Psoas muscle (tissue), 8 donors: ENCODE data around the gene MRPL54. TPM values are rescaled to one million over a fixed set of nuclear protein-coding genes. Genes with fewer than 3 reads are reported as not detected.

Experiments used
- ATAC-seq, 4 donors: fragments of 200-7000 bp; cut with Tn5 transposase; one replicate each; pipeline ENCODE4 v1.9.1; 2020; ENCODE audit warnings: moderate library complexity in 3 of 4, mild to moderate bottlenecking in 2 of 4
- DNase-seq, 2 donors: peaks; one replicate each; pipeline ENCODE4 v3.0.0-alpha.2; 2020
- H3K27ac ChIP-seq: fragments of 200-600 bp; one replicate; pipeline ENCODE4 v1.8.0; 2022
- H3K27me3 ChIP-seq, 3 donors: fragments of 200-600 bp in 1 of 3; one replicate each; pipeline versions ENCODE4 v1.6.1 to v1.8.0; 2013 to 2022; ENCODE audit warnings: low read length in 2 of 3, mild to moderate bottlenecking in 2 of 3, moderate library complexity in 1 of 3; ENCODE audit not compliant: insufficient read depth in 3 of 3
- H3K36me3 ChIP-seq, 2 donors: fragments of 200-600 bp in 1 of 2; one replicate each; pipeline versions ENCODE4 v1.6.1 to v1.8.0; 2013 to 2022; ENCODE audit warnings: low read depth in 1 of 2, mild to moderate bottlenecking in 1 of 2, moderate library complexity in 1 of 2; ENCODE audit not compliant: insufficient read depth in 1 of 2
- H3K4me1 ChIP-seq: fragments of 200-600 bp; one replicate; pipeline ENCODE4 v1.8.0; 2022
- H3K4me3 ChIP-seq: fragments of 200-600 bp; one replicate; pipeline ENCODE4 v1.8.0; 2022; ENCODE audit warnings: mild to moderate bottlenecking
- H3K9me3 ChIP-seq: fragments of 200-600 bp; one replicate; pipeline ENCODE4 v1.8.0; 2022
- CTCF ChIP-seq: fragments of 200-600 bp; IDR thresholded peaks from one replicate; pipeline ENCODE4 v1.8.0; 2022; ENCODE audit warnings: antibody characterized with exemption
- WGBS, 3 donors: extraction: QIAGEN DNeasy Blood & Tissue Kit; methylation state at CpG; one replicate each; pipeline versions ENCODE4 v1.1.6 to v1.1.7; 2013; 5-methylcytosine and 5-hydroxymethylcytosine counted together
- intact Hi-C, 2 donors: fragments of 100-400 bp; cut with DNase I; formaldehyde crosslinking; loops; one replicate each; pipeline versions ENCODE4 v1.11.0 to v1.14.2; 2022
- polyA plus RNA-seq, 3 donors: library from polyadenylated mRNA; stranded (reverse); fragments of 200-250 nt; gene quantifications; one replicate each; pipeline ENCODE4 v1.2.3, GENCODE V29; 2013
- total RNA-seq, 4 donors: library from RNA; stranded (reverse); fragmentation: NEBNext Ultra II Directional in 2 of 4; extraction: Animal tissue kit (Norgen Biotek cat#: 25700) in 2 of 4; gene quantifications; one replicate each; pipeline versions ENCODE4 v1.2.1 to v1.2.4, GENCODE V29; 2021 to 2023
- donor health status: healthy with polysubstance abuse.
- donor health status: DM: no; HTN: no; CAD: no; lungs with moderate emphysema.
- donor health status: Bipolar disorder and iron deficiency.
- donor health status: healthy.
- donor health status: DM: yes; HTN: yes; CAD: no.
- donor health status: DM: no; HTN: no; CAD: no.
- donor health status: DM: no; HTN: no; CAD: no.
- donor health status: DM: yes; HTN: yes; CAD: no.

MRPL54 gene
- total and polyA plus RNA-seq, 7 donors, result 35.2 to 81.3 (median 51.6) TPM

- Histone ChIP-seq H3K27me3 (peaks cover 0 to 2% (median 0%) of the 10 kb centered on the region in 3 donors), H3K27ac (no peak overlapping the region), H3K9me3 (no peaks in the 10 kb centered on the region), H3K4me1 (peaks cover 4% of the 10 kb centered on the region), H3K36me3 (peaks cover 0 to 51% of the 10 kb centered on the region in 2 donors), H3K4me3 (no peak overlapping the region)
- WGBS, 3 donors, result 87 to 95% (median 95%) methylated on average over 7 of the region's 7 CpGs
- no peak for TF ChIP-seq CTCF
- ATAC-seq (no peak), DNase-seq (no peak)
- intact Hi-C loops, result no loop called here
These were observed 4.0 kb downstream of the MRPL54 start for GRCh38 chr19:3766520-3766919.

DNA sequence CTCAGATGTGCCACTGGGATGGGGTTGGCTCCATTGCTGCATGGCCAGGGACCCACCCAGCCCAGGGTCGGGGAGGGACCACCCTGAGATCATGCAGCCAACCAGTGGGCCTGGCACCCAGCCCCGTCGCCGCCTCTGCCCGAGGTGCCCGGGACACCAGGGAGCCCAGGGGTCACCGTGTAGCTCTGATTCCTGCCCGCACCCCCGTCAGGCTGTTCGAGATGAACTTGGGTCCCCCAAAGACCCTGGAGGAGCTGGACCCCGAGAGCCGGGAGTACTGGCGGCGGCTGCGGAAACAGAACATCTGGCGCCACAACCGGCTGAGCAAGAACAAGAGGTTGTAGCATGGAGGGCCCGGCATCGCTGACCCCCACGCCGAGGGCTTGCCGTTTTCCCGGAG, 4.6 kb downstream of the MRPL54 start:
- no peak for TF ChIP-seq CTCF
- WGBS, 3 donors, result 90 to 93% (median 93%) methylated on average over 23 of the region's 23 CpGs
- peak in 1 of 2 donors; percentile 52 for DNase-seq
- H3K9me3 ChIP-seq, result no peaks in the 10 kb centered on the region
- no peak overlapping the region for H3K4me3 ChIP-seq
- intact Hi-C loops, result no loop called here
- ATAC-seq, result no peak
- H3K27ac ChIP-seq, result no peak overlapping the region
- peaks cover 0 to 5% (median 0%) of the 10 kb centered on the region in 3 donors for H3K27me3 ChIP-seq
- H3K36me3 ChIP-seq, result peaks cover 0 to 51% of the 10 kb centered on the region in 2 donors
- H3K4me1 ChIP-seq, result peaks cover 4% of the 10 kb centered on the region

- intact Hi-C loops, result no loop called here
- Histone ChIP-seq H3K4me1 (peaks cover 4% of the 10 kb centered on the region), H3K36me3 (peaks cover 0 to 51% of the 10 kb centered on the region in 2 donors)
These were observed 5.7 kb downstream of the MRPL54 start for GRCh38 chr19:3768015-3768747.

GRCh38 chr19:3768748-3769099, 6.2 kb downstream of the MRPL54 start:
- no peak for TF ChIP-seq CTCF
- 80 to 94% (median 92%) methylated on average over 7 of the region's 7 CpGs for WGBS, 3 donors
- peaks cover 0 to 51% of the 10 kb centered on the region in 2 donors for H3K36me3 ChIP-seq
- peaks cover under 1% of the 10 kb centered on the region for H3K4me1 ChIP-seq
- H3K9me3 ChIP-seq, result no peaks in the 10 kb centered on the region
- intact Hi-C loops, result no loop called here
- no peak overlapping the region for H3K27ac ChIP-seq
- DNase-seq (no peak), ATAC-seq (no peak)
- peaks cover 0 to 5% (median 0%) of the 10 kb centered on the region in 3 donors for H3K27me3 ChIP-seq
- no peak overlapping the region for H3K4me3 ChIP-seq

More at GRCh38 chr19:3768015-3768747, 5.7 kb downstream of the MRPL54 start:
- no peak overlapping the region for H3K4me3 ChIP-seq
- no peak for TF ChIP-seq CTCF
- DNase-seq (no peak), ATAC-seq (peak in 1 of 4 donors; percentile 15)
- WGBS, 3 donors, result 79 to 84% (median 82%) methylated on average over 22 to 25 of the region's 25 CpGs
- no peaks in the 10 kb centered on the region for H3K9me3 ChIP-seq
- peaks cover 0 to 5% (median 0%) of the 10 kb centered on the region in 3 donors for H3K27me3 ChIP-seq
- no peak overlapping the region for H3K27ac ChIP-seq

- peaks cover 0 to 51% of the 10 kb centered on the region in 2 donors for H3K36me3 ChIP-seq
- H3K27me3 ChIP-seq, result peaks cover 0 to 5% (median 0%) of the 10 kb centered on the region in 3 donors
- intact Hi-C loops, result no loop called here
- ATAC-seq, result peak in 1 of 4 donors; percentile 29
- H3K27ac ChIP-seq, result no peak overlapping the region
- no peak for TF ChIP-seq CTCF
- no peaks in the 10 kb centered on the region for H3K4me1 ChIP-seq
- H3K9me3 ChIP-seq, result no peaks in the 10 kb centered on the region
- 77 to 84% (median 81%) methylated on average over 17 of the region's 17 CpGs for WGBS, 3 donors
- DNase-seq, result no peak
- no peak overlapping the region for H3K4me3 ChIP-seq
These were observed 7.0 kb downstream of the MRPL54 start for GRCh38 chr19:3769494-3769893.
